Mesenchymal stem cell (in vitro differentiated cells and primary cell): ENCODE measurements around the gene CHMP4A.

ENCODE experiments used
- DNase-seq: peaks from one replicate; pipeline ENCODE4 v3.0.0-alpha.2; 2013
- H2AFZ ChIP-seq: one replicate; pipeline ENCODE4 v1.6.1; 2013; ENCODE audit warnings: low read depth, mild to moderate bottlenecking, control low read depth, inconsistent platforms, low read length, moderate library complexity
- H2AK5ac ChIP-seq: 2 replicates; pipeline ENCODE4 v1.6.1; 2013; ENCODE audit warnings: low read length, moderate library complexity, mild to moderate bottlenecking, inconsistent platforms; ENCODE audit not compliant: severe bottlenecking
- H2BK120ac ChIP-seq: one replicate; pipeline ENCODE4 v1.6.1; 2013; ENCODE audit warnings: low read depth, mild to moderate bottlenecking, inconsistent platforms, low read length, moderate library complexity
- H2BK12ac ChIP-seq, 2 experiments: one replicate each; pipeline ENCODE4 v1.6.1; 2013; ENCODE audit warnings: inconsistent platforms in 2 of 2, low read length in 2 of 2, mild to moderate bottlenecking in 2 of 2, moderate library complexity in 2 of 2, control low read depth in 1 of 2
- H2BK15ac ChIP-seq: one replicate; pipeline ENCODE4 v1.6.1; 2013; ENCODE audit warnings: mild to moderate bottlenecking, low read depth, inconsistent platforms; ENCODE audit not compliant: poor library complexity, severe bottlenecking
- H2BK5ac ChIP-seq: 2 replicates; pipeline ENCODE4 v1.6.1; 2013; ENCODE audit warnings: low read depth, mild to moderate bottlenecking, low read length, control low read depth, inconsistent platforms; ENCODE audit not compliant: poor library complexity, severe bottlenecking
- H3K14ac ChIP-seq, 2 experiments: one replicate each; pipeline ENCODE4 v1.6.1; 2013; ENCODE audit warnings: inconsistent platforms in 2 of 2, low read length in 2 of 2, control low read depth in 1 of 2, mild to moderate bottlenecking in 1 of 2, moderate library complexity in 1 of 2
- H3K18ac ChIP-seq, 2 experiments: one replicate each; pipeline ENCODE4 v1.6.1; 2013; ENCODE audit warnings: inconsistent platforms in 2 of 2, low read length in 2 of 2, control low read depth in 1 of 2, low read depth in 1 of 2, mild to moderate bottlenecking in 1 of 2
- H3K23ac ChIP-seq, 2 experiments: one replicate each; pipeline ENCODE4 v1.6.1; 2013; ENCODE audit warnings: inconsistent platforms in 2 of 2, low read length in 2 of 2, mild to moderate bottlenecking in 2 of 2, moderate library complexity in 2 of 2, control low read depth in 1 of 2
- H3K27ac ChIP-seq: 2 replicates; pipeline ENCODE4 v1.5.1; 2013; ENCODE audit warnings: mild to moderate bottlenecking, moderate library complexity, low read length, control low read depth, inconsistent platforms; ENCODE audit not compliant: poor library complexity, severe bottlenecking
- H3K27me3 ChIP-seq, 2 experiments: 2 replicates each; pipeline versions ENCODE4 v1.6.1 to v1.7.0; 2013; ENCODE audit warnings: low read length in 2 of 2, mild to moderate bottlenecking in 2 of 2, moderate library complexity in 2 of 2, control low read depth in 1 of 2, inconsistent platforms in 1 of 2; ENCODE audit not compliant: control insufficient read depth in 1 of 2, insufficient read depth in 1 of 2
- H3K36me3 ChIP-seq, 2 experiments: 2 replicates each; pipeline versions ENCODE4 v1.6.1 to v1.7.0; 2013; ENCODE audit warnings: low read length in 2 of 2, control low read depth in 1 of 2, inconsistent platforms in 1 of 2, low read depth in 1 of 2, mild to moderate bottlenecking in 1 of 2; ENCODE audit not compliant: insufficient read depth in 2 of 2, control insufficient read depth in 1 of 2
- H3K4ac ChIP-seq, 2 experiments: one replicate each; pipeline ENCODE4 v1.6.1; 2013; ENCODE audit warnings: inconsistent platforms in 2 of 2, low read length in 2 of 2, mild to moderate bottlenecking in 2 of 2, moderate library complexity in 2 of 2, control low read depth in 1 of 2, low read depth in 1 of 2
- H3K4me1 ChIP-seq: 2 replicates; pipeline ENCODE4 v1.6.1; 2013; ENCODE audit warnings: low read depth, low read length, control low read depth; ENCODE audit not compliant: control insufficient read depth, insufficient read depth
- H3K4me2 ChIP-seq: 2 replicates; pipeline ENCODE4 v1.6.1; 2013; ENCODE audit warnings: low read length, mild to moderate bottlenecking, inconsistent platforms; ENCODE audit not compliant: poor library complexity, severe bottlenecking
- H3K4me3 ChIP-seq, 2 experiments: 2 replicates each; pipeline versions ENCODE4 v1.5.1 to v1.7.0; 2013; ENCODE audit warnings: low read length in 2 of 2, mild to moderate bottlenecking in 2 of 2, control low read depth in 1 of 2, low read depth in 1 of 2; ENCODE audit not compliant: insufficient read depth in 1 of 2
- H3K79me1 ChIP-seq: replicated peaks from 2 replicates; pipeline ENCODE4 v1.6.1; 2013; ENCODE audit warnings: mild to moderate bottlenecking, control low read depth, low read length, inconsistent platforms; ENCODE audit not compliant: poor library complexity, severe bottlenecking
- H3K9ac ChIP-seq: 2 replicates; pipeline ENCODE4 v1.7.0; 2013; ENCODE audit warnings: mild to moderate bottlenecking, low read length, moderate library complexity
- H3K9me3 ChIP-seq: 2 replicates; pipeline ENCODE4 v1.7.0; 2013; ENCODE audit warnings: mild to moderate bottlenecking, low read length; ENCODE audit not compliant: control insufficient read depth
- H4K8ac ChIP-seq: one replicate; pipeline ENCODE4 v1.6.1; 2013; ENCODE audit warnings: inconsistent platforms, mild to moderate bottlenecking, low read length, moderate library complexity
- H4K91ac ChIP-seq: one replicate; pipeline ENCODE4 v1.6.1; 2013; ENCODE audit warnings: mild to moderate bottlenecking, low read length, inconsistent platforms
- WGBS: methylation state at CpG from one replicate; pipeline ENCODE4 v1.1.7; 2013; ENCODE audit warnings: mixed read lengths; 5-methylcytosine and 5-hydroxymethylcytosine counted together

CHMP4A gene

DNA sequence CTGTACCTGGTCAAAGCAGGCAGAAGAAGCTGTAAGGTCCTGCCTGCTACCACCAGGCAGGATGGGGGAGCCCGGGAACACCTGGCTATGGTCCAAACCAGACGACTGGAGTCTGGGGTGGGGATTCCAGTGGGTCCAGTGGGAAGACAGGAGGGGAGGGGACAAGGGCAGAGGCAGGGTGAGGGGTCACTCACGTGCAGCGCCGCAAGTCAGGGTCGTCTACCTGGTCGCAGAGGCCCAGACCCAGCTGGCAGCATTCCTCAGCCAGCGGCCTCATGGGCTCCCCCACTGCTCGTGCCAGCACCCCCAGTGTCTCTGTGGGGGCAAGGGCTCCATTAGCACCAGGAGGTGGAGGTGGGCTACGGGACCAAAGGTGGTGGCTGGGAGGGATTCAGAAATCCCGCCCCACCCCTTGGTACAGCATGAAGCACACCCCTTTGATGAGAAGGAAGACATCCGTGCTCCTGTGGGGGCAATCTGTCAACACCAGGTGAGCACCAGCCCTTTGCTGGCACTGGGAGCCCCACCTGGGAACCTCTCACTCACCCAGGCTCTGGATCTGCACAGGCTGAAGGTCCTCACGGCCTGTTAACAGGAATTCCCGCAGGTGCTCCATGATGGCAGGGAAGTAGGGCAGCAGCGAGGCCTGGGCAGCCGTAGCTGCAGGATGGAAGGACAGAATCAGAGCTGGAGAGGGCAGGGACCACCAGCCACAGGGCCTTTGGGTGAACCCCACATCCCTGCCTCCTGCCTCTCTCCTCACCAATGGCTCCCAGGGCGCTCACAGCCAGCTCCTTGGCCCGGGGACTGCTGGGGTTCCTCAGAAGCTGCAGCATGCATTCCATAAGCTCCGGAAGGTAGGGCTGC is 29.0 kb downstream of the CHMP4A start:
- no peak overlapping the region for H2BK5ac ChIP-seq
- 98% methylated on average over 19 of the region's 19 CpGs for WGBS

DNA sequence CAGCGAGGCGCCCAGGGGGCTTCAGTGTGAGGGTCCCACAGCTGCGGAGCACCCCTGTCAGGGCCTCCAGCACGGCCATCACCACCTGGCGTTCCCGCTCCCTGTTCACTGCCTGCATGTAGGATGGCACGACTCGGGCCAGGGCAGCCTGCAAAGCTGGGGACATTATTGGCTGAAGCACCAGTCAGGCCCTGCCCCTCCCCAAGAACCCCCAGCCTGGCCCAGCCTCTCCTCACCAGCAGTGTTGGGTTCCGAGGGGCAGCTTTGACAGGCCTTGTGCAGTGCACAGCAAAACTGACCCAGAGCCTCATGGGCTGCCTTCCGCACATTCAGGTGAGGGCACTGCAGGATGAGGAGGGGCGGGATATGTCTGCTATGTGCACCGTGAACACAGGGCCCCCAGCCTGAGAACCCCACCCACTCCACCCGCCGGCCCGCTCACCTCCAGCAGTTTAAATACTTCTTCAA is 30.2 kb downstream of the CHMP4A start:
- no peak overlapping the region for H2BK15ac ChIP-seq
- H4K8ac ChIP-seq, result no peak overlapping the region
- no peak overlapping the region for H2AK5ac ChIP-seq
- no peak overlapping the region for H4K91ac ChIP-seq
- H2AFZ ChIP-seq, result no peak overlapping the region
- peaks cover 33% of the 10 kb centered on the region for H3K79me1 ChIP-seq
- DNase-seq, result no peak
- no peak overlapping the region for H2BK5ac ChIP-seq
- H3K4me1 ChIP-seq, result peaks cover 23% of the 10 kb centered on the region
- H3K27ac ChIP-seq, result no peak overlapping the region
- H3K23ac ChIP-seq, result no peak overlapping the region
- peaks cover 90% of the 10 kb centered on the region in 2 experiments for H3K36me3 ChIP-seq
- H3K14ac ChIP-seq, result no peak overlapping the region
- H3K4me3 ChIP-seq, result no peak overlapping the region
- 97% methylated on average over 15 of the region's 15 CpGs for WGBS
- no peak overlapping the region for H3K18ac ChIP-seq
- H3K9ac ChIP-seq, result no peak overlapping the region
- no peak overlapping the region for H3K4me2 ChIP-seq
- H3K9me3 ChIP-seq, result no peaks in the 10 kb centered on the region
- no peak overlapping the region for H2BK120ac ChIP-seq
- H3K4ac ChIP-seq, result no peak overlapping the region
- no peak overlapping the region for H2BK12ac ChIP-seq
- H3K27me3 ChIP-seq, result no peaks in the 10 kb centered on the region

More for the DNA sequence above, 29.0 kb downstream of the CHMP4A start:
- H2BK120ac ChIP-seq, result no peak overlapping the region
- no peaks in the 10 kb centered on the region for H3K27me3 ChIP-seq
- H3K14ac ChIP-seq, result no peak overlapping the region
- peaks cover 77% of the 10 kb centered on the region in 2 experiments for H3K36me3 ChIP-seq
- peaks cover 20% of the 10 kb centered on the region for H3K4me1 ChIP-seq
- no peak overlapping the region for H2AFZ ChIP-seq
- H3K9me3 ChIP-seq, result no peaks in the 10 kb centered on the region
- no peak overlapping the region for H3K27ac ChIP-seq
- no peak overlapping the region for H4K8ac ChIP-seq
- H2AK5ac ChIP-seq, result no peak overlapping the region
- H3K4me3 ChIP-seq, result no peak overlapping the region
- H2BK12ac ChIP-seq, result no peak overlapping the region
- no peak overlapping the region for H3K18ac ChIP-seq
- no peak overlapping the region for H3K4me2 ChIP-seq
- no peak overlapping the region for H3K4ac ChIP-seq
- no peak overlapping the region for H3K23ac ChIP-seq
- no peak overlapping the region for H3K9ac ChIP-seq
- H3K79me1 ChIP-seq, result peaks cover 32% of the 10 kb centered on the region
- no peak overlapping the region for H4K91ac ChIP-seq
- no peak overlapping the region for H2BK15ac ChIP-seq
- DNase-seq, result no peak

DNA sequence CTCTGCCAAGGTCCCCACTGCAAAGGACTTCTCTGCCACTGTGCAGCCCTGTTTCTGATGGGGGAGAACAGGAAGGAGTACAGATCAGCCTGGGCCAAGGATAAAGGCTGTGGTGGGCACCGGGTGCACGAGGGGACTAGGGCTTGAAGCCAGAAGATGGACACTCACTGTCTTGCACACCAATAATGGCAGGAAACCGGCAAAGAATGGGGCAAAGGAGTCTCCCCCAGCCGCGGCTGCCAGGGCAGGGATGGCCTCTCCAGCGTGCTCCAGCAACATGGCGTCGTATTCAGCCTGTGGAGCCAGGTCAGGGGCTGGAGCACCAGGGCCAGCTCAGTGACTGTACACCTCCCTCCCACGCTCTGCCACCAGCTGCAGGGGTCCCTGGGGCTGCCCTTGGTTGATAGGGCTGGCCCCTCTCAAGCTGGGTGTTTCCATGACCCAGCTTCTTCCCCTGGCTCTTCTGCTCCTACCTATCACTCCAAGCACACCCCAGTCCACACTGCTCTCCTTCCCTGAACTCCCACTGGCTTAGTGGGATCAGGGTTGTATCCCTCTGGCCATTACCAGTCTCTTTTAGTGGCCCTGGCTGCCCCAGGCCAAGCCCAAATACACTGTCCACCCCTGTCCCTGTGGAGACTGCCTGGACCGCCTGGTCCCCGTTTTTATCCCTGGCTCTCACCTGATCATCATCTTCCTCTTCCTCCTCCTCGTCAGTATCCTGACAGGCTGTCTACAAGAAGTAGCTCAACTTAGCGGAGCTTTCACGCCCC is 31.0 kb downstream of the CHMP4A start:
- no peak overlapping the region for H2BK5ac ChIP-seq
- H3K18ac ChIP-seq, result no peak overlapping the region
- H3K79me1 ChIP-seq, result peaks cover 36% of the 10 kb centered on the region
- no peak overlapping the region for H3K27ac ChIP-seq
- no peak overlapping the region for H3K9ac ChIP-seq
- H2AK5ac ChIP-seq, result no peak overlapping the region
- DNase-seq, result no peak
- WGBS, result 94% methylated on average over 14 of the region's 14 CpGs
- H3K36me3 ChIP-seq, result peaks cover 95% of the 10 kb centered on the region in 2 experiments
- H2AFZ ChIP-seq, result no peak overlapping the region
- no peak overlapping the region for H4K91ac ChIP-seq
- no peak overlapping the region for H2BK12ac ChIP-seq
- no peak overlapping the region for H2BK15ac ChIP-seq
- H3K9me3 ChIP-seq, result no peaks in the 10 kb centered on the region
- H3K14ac ChIP-seq, result no peak overlapping the region
- H3K4me1 ChIP-seq, result peaks cover 16% of the 10 kb centered on the region
- no peak overlapping the region for H4K8ac ChIP-seq
- H3K4me2 ChIP-seq, result no peak overlapping the region
- no peak overlapping the region for H2BK120ac ChIP-seq
- no peaks in the 10 kb centered on the region for H3K27me3 ChIP-seq
- no peak overlapping the region for H3K4me3 ChIP-seq
- no peak overlapping the region for H3K23ac ChIP-seq
- H3K4ac ChIP-seq, result no peak overlapping the region
